ENCODE data around the gene CYS1.
A peak's percentile ranks its signal among the peaks of the same experiment; 100 is the strongest.

DNA sequence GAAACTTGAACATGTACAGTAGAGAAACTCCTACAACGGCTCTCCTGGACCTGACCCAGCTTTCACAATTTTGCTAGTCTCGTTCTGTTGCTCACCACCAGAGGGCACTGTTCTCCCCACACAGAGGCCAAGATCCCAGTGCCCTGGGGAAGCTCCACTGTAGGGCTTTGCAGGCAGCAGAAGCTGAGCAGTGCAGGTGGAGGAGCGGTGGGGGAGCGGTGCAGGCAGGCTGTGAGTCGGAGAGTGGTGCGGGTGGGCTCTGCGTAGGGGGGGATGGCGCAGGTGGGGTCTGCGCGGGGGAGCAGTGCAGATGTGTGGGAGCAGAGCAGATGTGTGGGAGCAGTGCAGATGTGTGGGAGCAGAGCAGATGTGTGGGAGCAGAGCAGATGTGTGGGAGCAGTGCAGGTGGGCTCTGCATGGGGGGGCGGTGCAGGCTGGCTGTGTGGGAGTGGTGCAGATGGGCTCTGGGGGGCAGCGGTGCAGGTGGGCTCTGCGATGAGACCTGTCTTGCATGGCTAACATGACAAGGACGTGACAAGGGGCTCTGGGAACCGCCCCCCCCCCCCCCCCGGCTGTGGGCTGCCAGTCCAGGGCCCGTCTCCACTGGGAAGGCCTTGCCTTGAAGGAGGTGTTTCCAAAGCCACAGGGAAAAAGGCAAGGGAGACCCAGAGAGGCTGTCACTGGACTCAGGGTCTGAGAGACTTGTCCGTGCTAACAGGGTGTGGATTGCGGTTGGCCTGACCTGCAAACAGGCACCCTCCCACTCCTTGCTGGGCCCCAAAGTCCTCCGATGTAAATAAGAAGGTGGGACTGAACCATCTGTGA, 7.3 kb downstream of the CYS1 start:
- TF ChIP-seq, protein P1, sequence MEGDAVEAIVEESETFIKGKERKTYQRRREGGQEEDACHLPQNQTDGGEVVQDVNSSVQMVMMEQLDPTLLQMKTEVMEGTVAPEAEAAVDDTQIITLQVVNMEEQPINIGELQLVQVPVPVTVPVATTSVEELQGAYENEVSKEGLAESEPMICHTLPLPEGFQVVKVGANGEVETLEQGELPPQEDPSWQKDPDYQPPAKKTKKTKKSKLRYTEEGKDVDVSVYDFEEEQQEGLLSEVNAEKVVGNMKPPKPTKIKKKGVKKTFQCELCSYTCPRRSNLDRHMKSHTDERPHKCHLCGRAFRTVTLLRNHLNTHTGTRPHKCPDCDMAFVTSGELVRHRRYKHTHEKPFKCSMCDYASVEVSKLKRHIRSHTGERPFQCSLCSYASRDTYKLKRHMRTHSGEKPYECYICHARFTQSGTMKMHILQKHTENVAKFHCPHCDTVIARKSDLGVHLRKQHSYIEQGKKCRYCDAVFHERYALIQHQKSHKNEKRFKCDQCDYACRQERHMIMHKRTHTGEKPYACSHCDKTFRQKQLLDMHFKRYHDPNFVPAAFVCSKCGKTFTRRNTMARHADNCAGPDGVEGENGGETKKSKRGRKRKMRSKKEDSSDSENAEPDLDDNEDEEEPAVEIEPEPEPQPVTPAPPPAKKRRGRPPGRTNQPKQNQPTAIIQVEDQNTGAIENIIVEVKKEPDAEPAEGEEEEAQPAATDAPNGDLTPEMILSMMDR (IDR thresholded peaks at IDR 0.05): peak; percentile 78 to 88 (median 83)
- no peak for TF ChIP-seq POLR2A (IDR thresholded peaks at IDR 0.05)
